Esophagus (tissue), 2 donors: ENCODE results near the gene RBM8A. TPM values are rescaled to one million over a fixed set of nuclear protein-coding genes. Genes with fewer than 3 reads are reported as not detected.
A peak's percentile ranks its signal among the peaks of the same experiment; 100 is the strongest.

Experiments used
- H3K27ac ChIP-seq, 2 donors: one replicate each; pipeline ENCODE4 v1.5.1; 2013; ENCODE audit warnings: low read depth in 2 of 2, mild to moderate bottlenecking in 2 of 2, inconsistent platforms in 1 of 2, low read length in 1 of 2, moderate library complexity in 1 of 2
- H3K27me3 ChIP-seq, 2 donors: one replicate each; pipeline ENCODE4 v1.6.1; 2013; ENCODE audit warnings: low read length in 2 of 2, control low read depth in 1 of 2, mild to moderate bottlenecking in 1 of 2; ENCODE audit not compliant: insufficient read depth in 2 of 2, control insufficient read depth in 1 of 2
- H3K36me3 ChIP-seq, 2 donors: one replicate each; pipeline ENCODE4 v1.6.1; 2013; ENCODE audit warnings: low read length in 1 of 2; ENCODE audit not compliant: control insufficient read depth in 2 of 2, insufficient read depth in 2 of 2
- H3K4me1 ChIP-seq, 2 donors: one replicate each; pipeline ENCODE4 v1.6.1; 2013; ENCODE audit warnings: low read length in 1 of 2; ENCODE audit not compliant: control insufficient read depth in 2 of 2, insufficient read depth in 2 of 2
- H3K4me3 ChIP-seq, 2 donors: one replicate each; pipeline ENCODE4 v1.5.1; 2013; ENCODE audit warnings: low read length in 2 of 2, mild to moderate bottlenecking in 2 of 2, low read depth in 1 of 2, moderate library complexity in 1 of 2
- H3K9me3 ChIP-seq, 2 donors: one replicate each; pipeline ENCODE4 v1.6.1; 2013; ENCODE audit warnings: mild to moderate bottlenecking in 2 of 2, low read depth in 1 of 2, low read length in 1 of 2, moderate library complexity in 1 of 2; ENCODE audit not compliant: control insufficient read depth in 2 of 2, insufficient read depth in 1 of 2
- WGBS, 2 donors: extraction: QIAGEN DNeasy Blood & Tissue Kit; methylation state at CpG; one replicate each; pipeline ENCODE4 v1.1.7; 2013; 5-methylcytosine and 5-hydroxymethylcytosine counted together
- polyA plus RNA-seq, 2 donors: library from polyadenylated mRNA; stranded (reverse); fragments of 200-250 nt; gene quantifications; one replicate each; pipeline ENCODE4 v1.2.3, GENCODE V29; 2013
- donor health status: healthy with polysubstance abuse.
- donor health status: Bipolar disorder and iron deficiency.

Gene RBM8A
- polyA plus RNA-seq, 2 donors, result 144 to 250 TPM

GRCh38 chr1:145963265-145964019 is 36.2 kb upstream of the RBM8A start:
- Histone ChIP-seq H3K27ac (peak overlapping the region; percentile 87 to 98), H3K36me3 (peaks cover 0 to 3% of the 10 kb centered on the region in 2 donors), H3K9me3 (no peaks in the 10 kb centered on the region), H3K4me3 (peak overlapping the region; percentile 64 to 74), H3K27me3 (no peaks in the 10 kb centered on the region), H3K4me1 (peaks cover 7 to 23% of the 10 kb centered on the region in 2 donors)
- WGBS, 2 donors, result 37 to 39% methylated on average over 5 of the region's 5 CpGs

- Histone ChIP-seq H3K36me3 (peaks cover 0 to under 1% of the 10 kb centered on the region in 2 donors), H3K27me3 (no peaks in the 10 kb centered on the region), H3K27ac (peak overlapping the region; percentile 65 to 91), H3K9me3 (no peaks in the 10 kb centered on the region), H3K4me1 (peaks cover 7 to 23% of the 10 kb centered on the region in 2 donors), H3K4me3 (peak overlapping the region; percentile 44 to 47)
- WGBS, 2 donors, result 4 to 5% methylated on average over 26 to 29 of the region's 36 CpGs
These were observed 35.1 kb upstream of the RBM8A start for GRCh38 chr1:145962157-145963102.

GRCh38 chr1:145961425-145962156 is 34.3 kb upstream of the RBM8A start:
- H3K4me3 ChIP-seq, result peak overlapping the region; percentile 44 to 47
- H3K36me3 ChIP-seq, result no peaks in the 10 kb centered on the region
- no peaks in the 10 kb centered on the region for H3K9me3 ChIP-seq
- H3K4me1 ChIP-seq, result peaks cover 7 to 23% of the 10 kb centered on the region in 2 donors
- peak overlapping the region; percentile 63 to 91 for H3K27ac ChIP-seq
- H3K27me3 ChIP-seq, result no peaks in the 10 kb centered on the region
- WGBS, 2 donors, result 1% methylated on average over 57 of the region's 57 CpGs

- Histone ChIP-seq H3K27ac (peak overlapping the region; percentile 63 to 91), H3K4me3 (peak overlapping the region; percentile 44 to 47), H3K4me1 (peaks cover 7 to 23% of the 10 kb centered on the region in 2 donors), H3K36me3 (no peaks in the 10 kb centered on the region), H3K9me3 (no peaks in the 10 kb centered on the region), H3K27me3 (no peaks in the 10 kb centered on the region)
- 1% methylated on average over 22 of the region's 22 CpGs for WGBS, 2 donors
These were observed 33.8 kb upstream of the RBM8A start for GRCh38 chr1:145961109-145961424.

- H3K4me1 ChIP-seq, result peaks cover 7 to 23% of the 10 kb centered on the region in 2 donors
- no peaks in the 10 kb centered on the region for H3K27me3 ChIP-seq
- peak overlapping the region; percentile 63 to 91 for H3K27ac ChIP-seq
- H3K36me3 ChIP-seq, result no peaks in the 10 kb centered on the region
- no peaks in the 10 kb centered on the region for H3K9me3 ChIP-seq
- peak overlapping the region; percentile 44 to 47 for H3K4me3 ChIP-seq
- WGBS, 2 donors, result 1% methylated on average over 43 to 44 of the region's 44 CpGs
These were observed 33.3 kb upstream of the RBM8A start for GRCh38 chr1:145960468-145961108.

- H3K4me3 ChIP-seq, result peak overlapping the region; percentile 44 to 47
- H3K27ac ChIP-seq, result peak overlapping the region; percentile 63 to 91
- no peaks in the 10 kb centered on the region for H3K36me3 ChIP-seq
- no peaks in the 10 kb centered on the region for H3K9me3 ChIP-seq
- no peaks in the 10 kb centered on the region for H3K27me3 ChIP-seq
- H3K4me1 ChIP-seq, result peaks cover 7 to 23% of the 10 kb centered on the region in 2 donors
- 11 to 16% methylated on average over 12 of the region's 12 CpGs for WGBS, 2 donors
These were observed 32.7 kb upstream of the RBM8A start for GRCh38 chr1:145959957-145960467.

- H3K27me3 ChIP-seq, result no peaks in the 10 kb centered on the region
- no peaks in the 10 kb centered on the region for H3K9me3 ChIP-seq
- peak overlapping the region in 1 of 2 donors; percentile 5 for H3K27ac ChIP-seq
- no peak overlapping the region for H3K4me3 ChIP-seq
- peaks cover 7 to 23% of the 10 kb centered on the region in 2 donors for H3K4me1 ChIP-seq
- no peaks in the 10 kb centered on the region for H3K36me3 ChIP-seq
These were observed 32.0 kb upstream of the RBM8A start for GRCh38 chr1:145959333-145959732.

GRCh38 chr1:145958734-145959133 is 31.4 kb upstream of the RBM8A start:
- Histone ChIP-seq H3K4me1 (peaks cover 7 to 23% of the 10 kb centered on the region in 2 donors), H3K4me3 (no peak overlapping the region), H3K36me3 (no peaks in the 10 kb centered on the region), H3K9me3 (no peaks in the 10 kb centered on the region), H3K27me3 (no peaks in the 10 kb centered on the region), H3K27ac (no peak overlapping the region)
